T-helper 1 cell (primary cell): ENCODE data around the gene COX19.
A peak's percentile ranks its signal among the peaks of the same experiment; 100 is the strongest.
"Not testable (repeated sequence)": the region's sequence is repeated elsewhere in the genome, so short reads cannot be mapped to it uniquely, and the experiment has no call there.

ENCODE experiments used
- DNase-seq, 5 donors: peaks; one replicate each; pipeline ENCODE4 v3.0.0-alpha.2; 2012 to 2020

The COX19 gene

DNA sequence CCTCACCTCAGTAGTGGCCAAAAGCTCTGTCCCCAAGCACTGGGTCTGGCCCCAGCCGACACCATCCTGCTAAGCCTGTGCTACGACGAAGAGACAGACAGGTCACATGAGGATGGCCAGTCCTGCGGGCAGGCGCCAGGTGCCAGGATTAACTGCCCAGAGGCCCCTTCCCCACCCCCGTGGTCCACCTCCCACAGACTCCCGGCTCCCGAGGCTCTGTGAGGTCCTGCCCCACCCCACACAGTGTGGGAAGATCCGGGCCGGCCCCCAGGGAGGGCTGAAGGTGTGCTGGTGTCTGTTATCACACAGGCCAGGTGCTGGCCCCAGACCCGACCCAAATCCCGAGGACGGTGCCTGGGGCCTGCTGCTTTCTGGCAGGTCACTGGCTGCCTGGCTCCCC is 34.9 kb upstream of the COX19 start:
- DNase-seq: no peak

DNA sequence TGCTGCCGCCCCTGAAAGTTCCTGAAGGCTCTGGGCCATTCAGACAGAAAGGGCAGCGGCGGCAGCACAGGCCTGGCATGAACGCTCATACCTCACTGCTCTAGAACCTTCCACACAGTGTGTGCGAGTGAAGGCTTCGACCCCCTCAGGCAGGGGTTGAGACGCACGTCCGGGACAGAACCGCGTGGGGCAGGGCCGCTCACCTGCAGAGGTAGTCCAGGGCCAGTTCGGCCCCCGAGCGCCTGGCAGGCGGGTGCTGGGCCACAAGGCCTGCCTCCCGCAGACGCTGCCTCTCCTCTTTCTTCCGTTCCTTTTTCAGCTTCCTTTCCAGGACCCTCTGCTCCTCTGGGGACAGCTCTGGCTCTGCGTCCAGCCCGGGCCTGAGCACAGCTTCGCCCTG is 34.4 kb upstream of the COX19 start:
- no peak for DNase-seq

DNA sequence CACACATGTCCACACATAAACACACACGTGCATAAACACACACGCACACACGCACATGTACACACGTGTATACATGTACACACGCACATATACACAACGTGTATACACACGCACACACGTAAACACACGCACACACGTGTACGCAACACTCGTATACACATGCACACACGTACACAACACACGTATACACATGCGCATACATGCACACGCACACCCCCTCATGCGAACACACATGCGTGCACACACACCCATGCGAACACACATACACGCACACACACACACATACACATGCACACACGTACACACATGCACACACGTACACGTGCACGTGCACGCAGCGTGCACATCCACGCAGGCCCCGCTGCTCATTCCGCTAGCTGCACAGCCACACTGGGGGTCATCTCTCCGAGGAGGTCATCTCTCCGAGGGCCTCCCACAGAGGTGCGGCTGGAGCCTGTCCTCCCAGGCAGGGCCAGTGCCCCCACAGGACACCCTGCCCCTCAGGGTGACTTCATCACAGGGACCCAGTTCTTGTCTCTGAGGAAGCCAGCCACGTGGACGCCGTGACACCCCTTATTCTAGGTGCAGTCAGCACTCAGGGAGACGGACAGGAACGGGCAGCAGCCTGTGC is 33.5 kb upstream of the COX19 start:
- no peak for DNase-seq

DNA sequence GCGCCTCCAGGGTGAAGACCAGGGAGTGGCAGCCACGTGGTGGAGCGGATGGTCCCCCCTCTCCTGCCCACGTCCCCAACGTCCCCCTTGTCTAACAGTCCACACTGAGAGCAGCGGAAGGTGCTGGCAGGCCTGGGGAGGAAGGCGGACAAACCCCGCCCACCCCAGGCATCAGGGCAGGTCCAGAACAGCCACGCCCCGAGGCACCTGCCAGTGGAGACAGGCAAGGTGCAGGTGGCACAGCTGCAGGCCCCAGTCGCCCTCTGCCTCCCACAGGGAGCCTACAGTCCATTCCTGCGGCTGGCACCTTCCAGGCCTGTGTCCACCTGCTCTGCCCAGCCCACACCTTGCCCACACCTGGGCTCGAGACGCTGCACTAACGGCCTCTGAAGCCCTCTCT is 32.6 kb upstream of the COX19 start:
- DNase-seq: no peak

DNA sequence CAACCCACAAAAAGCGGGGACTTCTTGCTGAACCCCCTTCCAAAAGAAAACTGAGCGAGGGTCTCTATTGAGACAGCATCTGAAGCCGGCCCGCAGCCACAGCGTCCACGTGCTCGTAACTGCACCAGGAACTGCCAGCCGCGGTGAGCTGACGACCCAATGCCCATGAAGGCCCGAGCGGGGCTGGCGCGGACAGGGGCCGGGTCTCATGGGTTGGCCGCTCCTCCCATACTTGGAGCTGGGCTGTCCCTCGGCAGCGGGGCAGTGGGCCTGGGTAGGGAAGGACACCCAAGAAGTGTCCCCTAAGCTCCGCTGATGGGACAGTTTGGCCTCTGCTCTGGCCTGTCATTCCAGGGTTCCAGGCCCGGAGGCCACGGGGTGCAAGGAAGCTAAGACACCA is 30.0 kb upstream of the COX19 start:
- no peak for DNase-seq

DNA sequence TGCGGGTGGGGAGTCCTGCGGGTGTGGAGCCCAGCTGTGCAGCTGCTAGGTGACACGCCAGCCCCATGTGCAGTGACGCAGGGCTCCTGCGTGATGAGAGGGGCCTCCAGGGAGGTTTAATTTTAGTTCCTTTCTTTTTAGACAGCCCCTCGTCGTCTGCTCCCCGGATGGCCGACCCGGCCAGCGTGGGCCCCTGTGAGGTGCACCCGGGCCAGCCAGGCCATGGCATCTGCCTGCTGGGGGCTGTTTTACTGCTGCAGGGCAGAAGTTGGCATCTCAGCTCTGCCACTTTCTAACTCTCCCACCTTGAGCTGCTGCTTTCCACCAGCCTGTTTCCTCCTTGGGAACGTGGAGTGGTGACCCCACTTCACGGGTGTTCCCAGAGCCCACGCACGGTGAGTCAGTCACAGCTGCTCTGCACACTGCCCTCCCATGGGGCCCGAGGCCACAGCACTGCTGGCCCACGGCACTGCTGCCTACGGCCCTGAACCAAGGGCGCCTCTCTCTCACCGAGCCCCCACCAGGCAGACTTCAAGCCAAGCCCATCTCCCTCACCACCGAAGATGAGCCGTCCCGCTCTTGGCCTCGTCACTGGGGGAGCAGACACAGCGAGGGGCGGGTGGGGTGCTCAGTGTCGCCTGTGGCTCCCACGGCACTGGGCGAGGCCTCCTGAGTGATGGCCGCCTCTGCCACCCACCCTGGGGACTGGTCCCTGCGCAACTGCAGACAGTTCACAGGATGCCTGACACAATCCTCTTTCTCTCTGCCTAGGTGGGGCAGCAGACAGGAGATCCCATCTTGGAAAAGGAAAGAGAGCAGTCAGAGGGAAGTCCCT is 28.9 kb upstream of the COX19 start:
- DNase-seq: no peak

DNA sequence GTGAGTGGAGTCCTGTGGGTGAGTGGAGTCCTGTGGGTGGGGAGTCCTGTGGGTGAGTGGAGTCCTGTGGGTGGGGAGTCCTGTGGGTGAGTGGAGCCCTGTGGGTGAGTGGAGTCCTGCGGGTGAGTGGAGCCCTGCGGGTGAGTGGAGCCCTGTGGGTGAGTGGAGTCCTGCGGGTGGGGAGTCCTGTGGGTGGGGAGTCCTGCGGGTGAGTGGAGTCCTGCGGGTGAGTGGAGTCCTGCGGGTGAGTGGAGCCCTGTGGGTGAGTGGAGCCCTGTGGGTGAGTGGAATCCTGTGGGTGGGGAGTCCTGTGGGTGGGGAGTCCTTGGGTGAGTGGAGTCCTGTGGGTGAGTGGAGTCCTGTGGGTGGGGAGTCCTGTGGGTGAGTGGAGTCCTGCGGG is 27.1 kb upstream of the COX19 start:
- DNase-seq: not testable (repeated sequence)

DNA sequence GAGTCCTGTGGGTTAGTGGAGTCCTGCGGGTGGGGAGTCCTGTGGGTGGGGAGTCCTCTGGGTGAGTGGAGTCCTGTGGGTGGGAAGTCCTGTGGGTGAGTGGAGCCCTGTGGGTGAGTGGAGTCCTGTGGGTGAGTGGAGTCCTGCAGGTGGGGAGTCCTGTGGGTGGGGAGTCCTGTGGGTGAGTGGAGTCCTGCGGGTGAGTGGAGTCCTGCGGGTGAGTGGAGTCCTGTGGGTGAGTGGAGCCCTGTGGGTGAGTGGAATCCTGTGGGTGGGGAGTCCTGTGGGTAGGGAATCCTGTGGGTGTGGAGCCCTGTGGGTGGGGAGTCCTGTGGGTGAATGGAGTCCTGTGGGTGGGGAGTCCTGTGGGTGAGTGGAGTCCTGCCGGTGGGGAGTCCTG is 26.7 kb upstream of the COX19 start:
- not testable (repeated sequence) for DNase-seq

DNA sequence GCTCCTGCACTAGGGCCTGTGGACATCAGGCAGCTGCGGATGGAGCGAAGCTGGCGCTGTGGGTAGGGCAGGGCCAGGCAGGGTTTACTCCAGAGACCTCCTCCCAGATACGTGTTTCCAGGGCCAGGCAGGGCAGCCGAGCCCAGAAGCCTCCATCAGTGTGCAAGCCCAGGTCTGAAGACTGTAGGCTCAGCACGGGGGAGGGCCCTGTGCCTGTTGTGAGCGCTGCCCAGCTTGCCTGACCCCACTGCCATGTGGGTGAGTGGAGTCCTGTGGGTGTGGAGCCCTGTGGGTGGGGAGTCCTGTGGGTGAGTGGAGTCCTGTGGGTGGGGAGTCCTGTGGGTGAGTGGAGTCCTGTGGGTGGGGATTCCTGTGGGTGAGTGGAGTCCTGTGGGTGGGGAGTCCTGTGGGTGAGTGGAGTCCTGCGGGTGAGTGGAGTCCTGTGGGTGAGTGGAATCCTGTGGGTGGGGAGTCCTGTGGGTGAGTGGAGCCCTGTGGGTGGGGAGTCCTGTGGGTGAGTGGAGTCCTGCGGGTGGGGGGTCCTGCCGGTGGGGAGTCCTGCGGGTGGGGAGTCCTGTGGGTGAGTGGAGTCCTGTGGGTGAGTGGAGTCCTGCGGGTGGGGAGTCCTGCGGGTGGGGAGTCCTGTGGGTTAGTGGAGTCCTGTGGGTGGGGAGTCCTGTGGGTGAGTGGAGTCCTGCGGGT is 25.9 kb upstream of the COX19 start:
- not testable (repeated sequence) for DNase-seq

DNA sequence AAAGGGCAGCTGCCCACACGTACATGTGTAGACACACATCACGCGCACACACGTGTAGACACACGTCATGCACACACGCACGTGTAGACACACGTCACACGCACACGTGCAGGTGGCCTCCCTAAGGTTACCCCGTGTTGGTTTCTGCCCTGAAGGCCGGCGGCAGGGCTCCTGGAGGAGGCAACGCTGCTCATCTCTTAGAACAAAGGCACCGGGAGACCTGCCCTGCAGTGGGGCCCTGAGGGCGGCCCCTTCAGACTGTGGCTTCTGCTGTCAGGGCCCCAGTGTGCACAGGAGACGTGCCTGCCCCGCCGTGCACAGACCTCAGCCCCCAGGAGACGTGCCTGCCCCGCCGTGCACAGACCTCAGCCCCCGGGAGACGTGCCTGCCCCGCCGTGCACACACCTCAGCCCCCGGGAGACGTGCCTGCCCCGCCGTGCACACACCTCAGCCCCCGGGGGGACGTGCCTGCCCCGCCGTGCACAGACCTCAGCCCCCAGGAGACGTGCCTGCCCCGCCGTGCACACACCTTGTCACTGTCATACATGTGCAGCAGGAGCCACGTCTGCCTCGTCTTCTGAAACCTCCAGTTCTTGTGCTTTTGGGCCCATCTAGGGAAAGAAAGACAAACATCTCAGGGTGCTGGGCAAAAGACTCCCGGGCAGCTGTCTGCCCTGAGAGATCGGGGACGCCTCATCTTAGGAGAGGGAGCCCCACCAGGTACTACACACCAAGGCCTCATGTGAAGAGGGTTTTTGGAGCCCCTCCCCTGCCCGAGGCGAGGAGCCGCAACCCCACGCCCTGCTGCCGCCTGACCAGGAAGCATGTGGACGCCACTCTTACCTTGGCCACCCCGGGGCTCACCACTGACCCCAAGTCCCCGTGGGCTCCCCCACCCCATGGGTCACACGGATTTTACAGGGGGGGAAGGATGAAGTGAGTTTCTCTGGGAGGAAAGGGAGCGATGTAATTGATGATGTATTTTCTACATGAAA is 24.9 kb upstream of the COX19 start:
- no peak for DNase-seq

DNA sequence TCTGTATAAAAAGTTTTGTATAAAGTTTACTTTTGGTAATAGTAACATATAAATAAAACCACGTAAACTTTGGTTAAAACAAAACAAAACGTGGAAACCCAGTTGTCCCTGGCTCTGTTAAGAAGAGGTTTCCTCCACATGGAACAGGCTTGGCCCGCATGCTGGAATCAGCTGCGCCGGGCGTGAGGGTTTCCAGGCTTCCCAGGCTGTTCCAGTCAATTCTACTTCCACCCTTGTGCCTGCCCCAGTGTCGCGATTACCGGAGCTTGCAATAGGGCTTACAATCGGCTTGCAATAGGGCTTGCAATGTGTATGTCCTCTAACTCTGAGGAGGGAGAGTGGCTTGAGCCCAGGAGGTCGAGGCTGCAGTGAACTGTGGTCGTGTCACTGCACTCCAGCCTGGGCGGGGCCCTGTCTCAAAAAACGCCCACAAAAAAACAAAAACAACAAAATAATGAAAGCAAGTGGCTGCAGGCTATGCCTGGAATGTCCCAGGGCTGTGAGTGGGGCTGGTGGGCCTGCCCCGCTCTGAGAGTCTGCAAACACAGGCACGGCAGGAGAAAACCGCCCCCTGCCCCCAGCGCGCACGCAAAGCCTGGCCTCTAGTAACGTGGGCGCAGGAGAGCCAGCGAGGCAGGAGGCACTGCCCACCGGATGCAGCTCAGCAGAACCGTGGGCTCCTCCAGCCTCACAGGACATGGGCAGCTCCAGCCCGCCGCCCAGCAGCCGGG is 24.0 kb upstream of the COX19 start:
- no peak for DNase-seq

DNA sequence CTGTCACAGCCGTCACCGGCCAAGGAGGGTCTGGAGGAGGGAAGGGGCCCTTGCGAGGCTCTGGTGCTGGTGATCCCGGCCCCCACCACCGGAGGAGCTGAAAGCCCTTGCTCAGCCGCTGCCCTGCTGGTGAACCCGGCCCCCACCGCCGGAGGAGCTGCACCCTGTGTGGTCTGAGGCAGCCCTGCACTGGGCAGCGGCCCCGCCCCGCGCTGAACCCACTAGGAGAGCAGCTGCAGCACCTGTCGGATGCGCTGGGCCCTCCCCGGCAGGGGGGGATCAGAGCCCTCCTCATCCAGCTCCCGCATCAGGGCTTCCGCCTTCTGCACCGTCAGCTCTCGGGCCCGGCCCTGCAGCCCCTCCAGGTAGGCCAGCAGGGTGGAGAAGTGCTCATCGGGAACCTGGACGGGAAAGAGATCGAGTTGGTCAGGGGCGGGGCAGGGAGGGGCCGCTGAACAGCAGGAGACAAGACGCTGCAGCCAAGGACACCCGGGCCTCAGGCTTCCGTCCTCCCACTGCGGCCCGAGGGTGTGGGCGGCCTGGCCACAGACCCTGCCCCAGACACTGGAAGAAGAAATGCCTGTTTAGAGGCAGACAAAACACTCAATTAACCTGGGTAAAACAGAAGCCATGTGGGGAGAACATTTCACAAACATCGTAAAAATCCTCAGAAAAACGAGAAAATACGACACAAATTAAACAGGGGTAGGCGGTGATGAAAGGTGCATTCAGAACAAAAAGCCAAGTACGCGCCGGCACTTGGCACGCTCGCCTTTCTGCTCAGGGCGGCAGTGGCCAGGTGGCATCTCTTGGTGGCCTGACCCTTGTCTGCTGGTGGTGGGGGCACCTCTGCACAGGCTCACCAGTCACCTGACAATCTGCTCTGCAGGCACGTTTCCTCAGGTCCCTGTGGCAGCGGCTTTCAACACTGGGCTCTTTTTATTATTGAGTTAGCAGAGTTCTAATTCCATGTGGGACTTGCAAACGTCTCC is 22.4 kb upstream of the COX19 start:
- no peak for DNase-seq

DNA sequence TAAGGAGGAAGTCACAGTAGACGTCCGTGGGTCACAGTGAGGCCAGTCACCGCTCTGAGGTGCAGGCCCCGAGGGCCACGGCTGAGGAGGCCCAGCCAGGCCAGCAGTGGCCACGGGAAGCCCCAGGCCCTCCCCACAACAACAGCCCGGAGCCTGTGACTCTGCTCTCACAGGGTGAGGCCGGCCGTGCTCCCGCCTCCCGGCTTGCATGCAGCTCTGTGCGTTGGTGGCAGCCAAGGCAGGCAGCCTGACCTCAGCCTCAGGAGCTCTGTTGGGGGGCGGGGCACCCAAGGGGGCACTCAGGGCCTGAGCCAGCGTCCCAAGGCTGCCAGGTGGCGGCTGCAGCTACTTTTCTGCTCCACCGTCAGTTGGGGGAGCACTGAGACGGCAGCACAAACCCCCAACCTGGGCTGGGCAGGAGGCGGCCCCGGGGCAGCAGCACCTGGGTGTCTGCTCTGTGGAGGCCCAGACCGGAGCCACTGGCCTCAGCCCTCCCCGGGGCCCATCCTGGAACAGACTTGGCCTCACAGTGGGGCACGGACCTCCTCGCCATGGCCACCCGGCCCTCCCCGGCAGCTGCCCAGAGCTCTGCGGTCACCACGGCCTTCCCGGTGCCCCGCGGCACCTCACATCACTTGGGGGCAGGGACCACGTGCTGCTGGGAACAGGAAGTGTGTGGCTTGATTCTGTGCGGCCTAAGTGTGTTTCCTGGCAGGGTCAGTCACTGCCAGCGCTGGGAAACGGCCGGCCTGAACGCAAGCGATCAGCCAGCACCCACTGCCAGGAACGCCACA is 20.9 kb upstream of the COX19 start:
- DNase-seq: no peak

DNA sequence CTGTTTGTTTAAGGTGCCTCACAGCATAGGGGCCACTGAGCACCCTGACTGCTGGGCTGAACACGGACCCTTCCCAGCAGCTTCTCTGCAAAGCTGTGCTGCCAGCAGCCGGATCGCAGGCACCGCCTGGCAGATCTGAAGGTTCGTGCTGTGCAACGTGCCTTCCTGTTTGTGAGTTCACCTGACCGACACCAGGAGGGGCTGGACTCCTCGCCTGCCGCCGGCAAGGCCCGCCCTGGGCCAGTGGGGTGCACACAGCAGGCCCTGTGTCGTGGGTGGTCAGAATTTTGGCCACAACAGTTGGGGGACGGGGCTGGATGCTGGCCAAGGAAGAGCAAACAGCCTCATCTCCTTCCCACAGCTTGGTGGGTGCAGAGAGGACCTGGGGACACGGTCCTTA is 20.2 kb upstream of the COX19 start:
- DNase-seq: no peak

DNA sequence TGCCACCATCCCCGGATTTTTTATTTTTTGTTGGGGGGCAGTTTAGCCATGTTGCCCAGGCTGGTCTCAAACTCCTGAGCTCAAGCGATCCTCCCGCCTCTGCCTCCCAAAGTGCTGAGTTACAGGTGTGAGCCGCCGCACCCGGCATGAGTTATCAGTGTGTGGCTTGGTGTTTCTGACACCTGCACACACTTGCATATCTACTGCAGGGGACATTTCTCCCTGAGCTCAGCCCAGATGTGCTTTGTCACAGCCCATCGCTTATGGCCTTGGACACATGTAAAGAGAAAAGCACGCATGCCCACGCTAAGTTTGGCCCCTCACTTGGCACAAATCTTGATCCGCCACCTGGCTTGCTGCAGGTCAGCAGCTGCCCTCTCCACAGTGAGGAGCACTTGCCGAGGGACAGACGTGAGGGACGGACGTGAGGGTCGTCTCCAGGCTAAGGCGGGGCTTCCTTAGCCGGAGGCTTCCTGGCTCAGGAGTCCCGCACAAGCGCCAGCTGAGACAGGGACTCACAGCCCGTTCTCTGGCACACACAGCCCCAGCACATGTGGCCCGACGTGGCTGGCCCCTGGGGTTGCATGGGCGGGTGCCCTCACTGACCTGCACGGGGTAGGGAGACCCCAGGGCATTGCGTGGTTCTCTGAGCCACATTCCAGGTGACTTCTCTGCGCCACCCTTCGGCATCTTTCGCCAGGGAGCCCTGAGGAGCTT is 19.4 kb upstream of the COX19 start:
- no peak for DNase-seq

DNA sequence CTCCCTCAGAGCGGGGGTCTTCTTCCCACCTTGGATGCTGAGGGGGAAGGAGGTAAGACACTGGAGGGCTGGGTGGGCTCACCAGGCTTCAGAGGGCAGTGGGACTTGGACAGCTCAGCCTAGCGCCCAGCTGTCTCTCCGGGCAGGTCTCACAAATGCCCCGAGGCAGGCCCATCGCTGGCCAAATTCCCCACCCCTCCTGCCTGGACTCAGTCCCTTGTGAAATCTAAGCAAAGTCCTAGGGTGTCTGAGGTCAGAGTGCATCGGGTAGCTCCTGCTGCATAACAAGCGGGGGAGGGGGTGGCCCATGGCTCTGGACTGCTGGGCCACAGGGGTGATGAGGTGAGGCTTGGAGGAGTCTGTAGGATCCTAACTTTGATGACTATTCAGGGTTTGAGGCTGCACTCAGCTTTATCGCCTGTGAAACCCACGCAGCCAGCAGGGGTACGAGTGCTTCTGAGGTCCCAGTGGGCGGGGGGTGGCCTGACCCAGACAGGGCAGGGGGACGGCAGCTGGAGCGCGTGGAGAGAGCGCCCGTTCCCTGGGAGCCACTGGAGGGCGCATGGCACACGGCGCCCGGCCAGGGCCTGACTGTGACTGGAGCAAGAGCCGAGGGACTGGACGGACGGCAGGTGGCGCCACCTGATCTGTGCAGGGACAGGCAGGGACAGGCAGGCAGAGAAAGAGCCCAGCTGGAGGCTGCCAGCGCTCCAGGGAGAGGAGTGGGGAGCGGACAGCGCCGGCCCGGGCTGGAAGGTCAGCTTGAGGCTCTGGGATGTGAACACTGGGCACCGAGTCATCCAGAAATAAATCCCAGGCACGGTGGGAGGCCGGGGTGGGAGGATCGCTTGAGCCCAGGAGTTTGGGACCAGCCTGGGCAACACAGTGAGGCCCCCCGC is 17.6 kb upstream of the COX19 start:
- DNase-seq: peak; percentile 89 to 92 (median 92)

DNA sequence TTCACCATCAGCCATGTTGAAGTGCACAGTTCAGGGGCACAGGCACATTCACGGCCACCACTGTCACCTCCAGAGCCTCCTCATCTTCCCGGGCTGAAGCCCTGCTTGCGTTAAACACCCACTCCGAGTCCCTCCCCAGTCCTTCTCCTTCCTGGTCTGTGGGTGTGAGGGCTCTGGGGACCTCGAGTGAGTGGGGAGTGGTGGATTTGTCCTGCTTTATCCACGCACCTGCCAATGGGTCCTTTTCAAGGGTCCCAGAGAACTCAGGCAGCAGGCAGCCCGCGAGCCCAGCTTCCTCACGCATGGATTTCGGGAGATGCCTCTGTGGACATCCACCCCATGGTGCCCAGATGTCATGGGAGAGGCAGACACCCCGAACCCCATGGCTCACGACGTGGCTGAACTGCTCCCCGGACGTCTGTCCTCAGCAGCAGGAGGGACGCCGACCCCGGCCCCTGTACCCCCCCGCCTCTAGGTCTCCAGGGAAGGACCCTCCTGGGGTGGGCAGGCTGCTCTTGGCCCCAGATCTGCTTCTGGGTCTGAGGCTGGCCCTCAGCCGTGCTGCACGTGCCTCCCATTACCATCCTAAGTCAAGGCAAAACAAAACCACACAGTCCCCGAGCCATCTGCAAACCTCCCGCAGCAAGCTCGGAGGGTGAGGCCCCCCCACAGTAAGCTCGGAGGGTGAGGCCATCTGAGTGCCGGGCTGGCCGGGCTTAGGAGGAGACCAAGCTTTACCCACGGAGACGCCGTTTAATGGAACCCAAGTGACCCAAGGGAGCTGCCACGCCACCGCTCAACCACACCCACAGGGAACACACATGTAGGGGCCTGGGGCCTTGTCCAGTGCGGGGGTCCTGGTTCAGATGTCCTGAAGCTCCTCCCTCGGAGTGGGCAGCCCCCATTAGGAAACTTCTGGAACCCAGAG is 16.6 kb upstream of the COX19 start:
- DNase-seq: no peak
